Coronary artery (tissue), 2 donors: Measurements from ENCODE around the gene SHISAL2B.

Experiments
- DNase-seq: peaks from one replicate; pipeline ENCODE4 v3.0.0-alpha.2; 2017; ENCODE audit warnings: low spot score
- H3K27ac ChIP-seq, 2 donors: fragments of 200-600 bp; sonication (generic); one replicate each; pipeline ENCODE4 v1.5.1; 2016 to 2019
- H3K4me3 ChIP-seq: fragments of 200-600 bp; sonication (generic); 2 replicates; pipeline ENCODE4 v1.5.1; 2016; ENCODE audit warnings: mild to moderate bottlenecking, moderate library complexity
- CTCF ChIP-seq: fragments of 200-600 bp; sonication (generic); IDR thresholded peaks from one replicate; pipeline ENCODE4 v1.5.1; 2019; ENCODE audit warnings: antibody characterized with exemption

The SHISAL2B gene

DNA sequence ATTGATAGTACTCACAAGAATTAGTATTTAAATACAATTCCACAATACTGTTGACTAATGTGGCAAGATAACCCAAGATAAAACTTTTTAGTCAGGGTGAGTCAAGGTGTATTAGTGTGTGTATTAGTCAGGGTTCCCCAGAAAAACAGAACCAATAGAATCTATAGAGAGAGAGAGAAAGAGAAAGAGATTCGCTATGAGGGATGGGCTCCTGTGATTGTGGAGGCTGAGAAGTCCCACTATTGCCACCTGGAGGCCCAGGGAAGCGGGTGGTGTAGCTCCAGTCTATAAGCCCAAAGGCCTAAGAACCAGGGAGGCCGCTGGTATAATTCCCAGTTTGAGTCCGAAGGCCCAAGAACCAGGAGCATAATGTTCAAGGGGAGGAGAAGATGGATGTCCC, 10.0 kb upstream of the SHISAL2B start:
- DNase-seq = no peak
- H3K4me3 ChIP-seq = no peak overlapping the region
- TF ChIP-seq CTCF = no peak
- no peak overlapping the region for H3K27ac ChIP-seq

GRCh38 chr5:64682608-64683007, 7.7 kb upstream of the SHISAL2B start:
- no peak for DNase-seq
- Histone ChIP-seq H3K27ac (no peak overlapping the region), H3K4me3 (no peak overlapping the region)
- no peak for TF ChIP-seq CTCF

GRCh38 chr5:64685866-64686265, 4.4 kb upstream of the SHISAL2B start:
- H3K27ac ChIP-seq = no peak overlapping the region
- TF ChIP-seq CTCF = no peak
- DNase-seq = no peak
- H3K4me3 ChIP-seq = no peak overlapping the region

GRCh38 chr5:64688391-64688790, 1.9 kb upstream of the SHISAL2B start:
- no peak for TF ChIP-seq CTCF
- Histone ChIP-seq H3K27ac (no peak overlapping the region), H3K4me3 (no peak overlapping the region)
- no peak for DNase-seq

DNA sequence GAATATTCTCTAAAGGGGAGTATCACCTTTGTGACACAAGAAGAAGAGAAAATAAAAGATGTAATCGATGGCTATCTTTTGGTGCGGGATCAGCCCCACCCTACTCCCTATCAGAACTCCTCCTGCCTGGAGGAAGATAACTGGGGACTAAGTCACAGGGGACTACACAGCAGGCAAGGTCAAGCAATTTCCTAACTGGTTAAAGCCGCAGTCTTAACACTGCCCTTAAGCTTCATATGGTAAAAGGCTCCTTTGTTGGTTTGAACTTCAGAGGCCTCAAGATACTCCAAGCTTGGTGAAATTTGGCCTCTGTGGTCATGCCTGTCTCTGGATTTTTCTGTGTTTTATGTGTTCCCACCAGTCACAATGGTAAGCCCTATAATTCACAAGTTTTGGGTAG, 1.3 kb upstream of the SHISAL2B start:
- no peak for DNase-seq
- Histone ChIP-seq H3K4me3 (no peak overlapping the region), H3K27ac (no peak overlapping the region)
- TF ChIP-seq CTCF = no peak

- TF ChIP-seq CTCF = no peak
- no peak for DNase-seq
- Histone ChIP-seq H3K4me3 (peak overlapping the region; percentile 63), H3K27ac (no peak overlapping the region)
Measured at GRCh38 chr5:64690104-64690416, 243 bp upstream of the SHISAL2B start.

- Histone ChIP-seq H3K4me3 (no peak overlapping the region), H3K27ac (no peak overlapping the region)
- no peak for TF ChIP-seq CTCF
- DNase-seq = no peak
Measured at GRCh38 chr5:64691291-64691690, 988 bp downstream of the SHISAL2B start.
